HG02970 (cell line): ENCODE results near the gene EGLN2.
"Not testable (repeated sequence)": the region's sequence is repeated elsewhere in the genome, so short reads cannot be mapped to it uniquely, and the experiment has no call there.

Source experiments
- ATAC-seq: cut with Tn5 transposase; IDR thresholded peaks from one replicate; pipeline ENCODE4 v1.9.1; 2021; ENCODE audit warnings: mild to moderate bottlenecking, moderate library complexity, moderate number of reproducible peaks; ENCODE audit not compliant: unreplicated experiment, low FRiP score

Gene EGLN2

DNA sequence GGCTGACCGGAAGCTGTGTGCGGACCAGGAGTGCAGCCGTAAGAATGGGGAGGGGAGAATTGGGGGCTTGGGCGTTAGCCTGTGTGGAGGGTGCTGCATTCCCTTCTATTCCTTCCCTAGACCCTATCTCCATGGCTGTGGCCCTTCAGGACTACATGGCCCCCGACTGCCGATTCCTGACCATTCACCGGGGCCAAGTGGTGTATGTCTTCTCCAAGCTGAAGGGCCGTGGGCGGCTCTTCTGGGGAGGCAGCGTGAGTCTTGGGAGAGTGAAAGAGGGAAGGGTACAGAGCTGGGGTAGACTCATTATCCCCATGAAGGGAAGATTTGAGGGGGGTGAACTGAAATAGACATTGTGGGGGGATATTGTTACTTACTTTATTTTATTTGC lies 23.4 kb upstream of the EGLN2 start:
- no peak for ATAC-seq

GRCh38 chr19:40776364-40776763 lies 22.6 kb upstream of the EGLN2 start:
- no peak for ATAC-seq

DNA sequence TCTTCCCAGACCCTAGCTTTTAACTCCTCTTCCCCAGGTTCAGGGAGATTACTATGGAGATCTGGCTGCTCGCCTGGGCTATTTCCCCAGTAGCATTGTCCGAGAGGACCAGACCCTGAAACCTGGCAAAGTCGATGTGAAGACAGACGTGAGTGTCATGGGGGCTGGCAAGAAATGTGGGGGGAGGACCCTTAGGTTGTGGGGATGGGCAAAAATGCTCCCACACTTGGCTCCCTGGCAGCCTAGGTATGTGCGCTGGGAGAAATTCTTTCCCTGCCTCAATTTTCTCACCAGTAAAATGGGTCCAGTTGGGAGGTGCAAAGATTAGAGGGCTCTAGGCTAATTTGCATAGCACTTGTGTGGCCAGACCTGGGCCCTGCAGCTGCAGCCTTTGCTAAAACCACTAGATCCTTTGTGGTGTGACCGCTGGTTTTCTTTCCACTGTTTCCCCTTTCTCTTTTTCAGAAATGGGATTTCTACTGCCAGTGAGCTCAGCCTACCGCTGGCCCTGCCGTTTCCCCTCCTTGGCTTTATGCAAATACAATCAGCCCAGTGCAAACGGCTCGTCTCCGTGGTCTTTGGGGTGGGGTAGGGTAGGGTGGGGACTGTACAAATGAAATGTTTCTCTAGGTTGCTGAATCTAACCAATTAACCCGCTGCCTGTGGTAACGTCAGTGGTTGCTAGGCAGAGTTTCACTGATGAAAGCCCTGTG lies 21.9 kb upstream of the EGLN2 start:
- peak; percentile 50 for ATAC-seq

GRCh38 chr19:40777645-40777936 lies 21.4 kb upstream of the EGLN2 start:
- no peak for ATAC-seq

GRCh38 chr19:40777937-40778705 lies 20.9 kb upstream of the EGLN2 start, which contains the start of gene RAB4B:
RAB4B (plus strand) TSS chr19:40778247; CDS start chr19:40778376, 129 bp downstream.
- ATAC-seq, result peak; percentile 67

DNA sequence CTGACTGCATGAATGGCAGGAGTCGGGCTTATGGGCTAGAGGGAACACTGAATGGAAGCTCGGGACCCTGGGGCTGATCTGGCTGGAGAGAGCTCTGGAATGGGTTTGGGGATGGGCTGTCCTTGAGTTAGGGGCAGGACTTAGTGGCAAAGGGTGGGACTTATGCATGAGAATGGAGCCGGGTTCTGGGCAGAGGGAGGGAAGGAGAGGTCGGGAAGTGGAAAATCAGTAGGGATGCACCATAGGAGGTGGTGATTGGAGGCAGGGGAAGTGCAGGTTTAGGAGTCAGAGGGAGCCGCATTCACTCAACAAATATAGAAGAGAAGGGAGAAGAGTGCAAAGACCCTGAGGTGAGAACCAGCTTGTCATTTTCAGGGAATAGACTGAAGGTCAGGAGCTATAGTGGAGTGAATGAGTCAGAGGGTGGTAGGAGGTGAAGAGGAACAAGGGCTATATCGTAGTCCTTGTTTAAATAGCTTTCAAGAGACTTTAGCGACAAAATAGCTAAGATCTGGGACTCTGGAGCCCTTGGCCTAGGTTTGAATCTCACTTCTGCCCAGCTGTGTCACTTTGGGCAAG lies 20.2 kb upstream of the EGLN2 start:
- no peak for ATAC-seq

DNA sequence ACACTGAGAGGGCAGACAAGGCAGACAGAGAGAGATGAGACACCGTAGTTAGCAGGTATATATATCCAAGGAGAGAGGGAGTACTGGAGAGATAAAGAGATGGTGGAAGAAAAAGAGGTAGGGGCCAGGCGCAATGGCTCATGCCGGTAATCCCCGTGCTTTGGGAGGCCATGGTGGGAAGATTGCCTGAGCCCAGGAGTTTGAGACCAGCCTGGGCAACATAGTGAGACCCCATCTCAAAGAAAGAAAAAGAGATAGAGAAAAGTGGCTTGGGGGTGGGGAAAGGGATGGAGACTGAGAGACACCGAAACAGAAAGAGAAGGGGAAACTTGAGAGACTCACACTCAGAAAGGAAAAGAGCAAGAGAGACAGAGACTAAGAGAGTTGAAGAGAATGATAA lies 18.4 kb upstream of the EGLN2 start:
- no peak for ATAC-seq

DNA sequence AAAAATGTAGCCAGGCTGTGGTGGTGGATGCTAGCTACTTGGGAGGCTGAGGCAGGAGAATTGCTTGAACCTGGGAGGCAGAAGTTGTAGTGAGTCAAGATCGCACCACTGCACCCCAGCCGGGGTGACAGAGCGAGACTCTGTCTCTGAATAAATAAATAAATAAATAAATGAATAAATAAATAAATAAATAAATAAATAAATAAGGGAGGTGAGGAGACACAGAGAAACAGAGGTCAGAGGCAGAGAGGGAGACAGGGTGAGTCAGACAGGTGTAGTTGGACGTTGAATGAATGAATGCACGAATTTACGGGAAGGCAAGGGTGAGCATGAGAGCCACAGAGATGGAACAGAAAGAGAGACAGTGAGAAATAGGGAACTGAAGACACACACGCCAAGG lies 17.9 kb upstream of the EGLN2 start:
- ATAC-seq, result no peak

GRCh38 chr19:40783711-40784110 lies 15.3 kb upstream of the EGLN2 start:
- no peak for ATAC-seq

- ATAC-seq, result not testable (repeated sequence)
Observed at GRCh38 chr19:40784146-40784545, 14.8 kb upstream of the EGLN2 start.

GRCh38 chr19:40785526-40785925 lies 13.5 kb upstream of the EGLN2 start:
- no peak for ATAC-seq

DNA sequence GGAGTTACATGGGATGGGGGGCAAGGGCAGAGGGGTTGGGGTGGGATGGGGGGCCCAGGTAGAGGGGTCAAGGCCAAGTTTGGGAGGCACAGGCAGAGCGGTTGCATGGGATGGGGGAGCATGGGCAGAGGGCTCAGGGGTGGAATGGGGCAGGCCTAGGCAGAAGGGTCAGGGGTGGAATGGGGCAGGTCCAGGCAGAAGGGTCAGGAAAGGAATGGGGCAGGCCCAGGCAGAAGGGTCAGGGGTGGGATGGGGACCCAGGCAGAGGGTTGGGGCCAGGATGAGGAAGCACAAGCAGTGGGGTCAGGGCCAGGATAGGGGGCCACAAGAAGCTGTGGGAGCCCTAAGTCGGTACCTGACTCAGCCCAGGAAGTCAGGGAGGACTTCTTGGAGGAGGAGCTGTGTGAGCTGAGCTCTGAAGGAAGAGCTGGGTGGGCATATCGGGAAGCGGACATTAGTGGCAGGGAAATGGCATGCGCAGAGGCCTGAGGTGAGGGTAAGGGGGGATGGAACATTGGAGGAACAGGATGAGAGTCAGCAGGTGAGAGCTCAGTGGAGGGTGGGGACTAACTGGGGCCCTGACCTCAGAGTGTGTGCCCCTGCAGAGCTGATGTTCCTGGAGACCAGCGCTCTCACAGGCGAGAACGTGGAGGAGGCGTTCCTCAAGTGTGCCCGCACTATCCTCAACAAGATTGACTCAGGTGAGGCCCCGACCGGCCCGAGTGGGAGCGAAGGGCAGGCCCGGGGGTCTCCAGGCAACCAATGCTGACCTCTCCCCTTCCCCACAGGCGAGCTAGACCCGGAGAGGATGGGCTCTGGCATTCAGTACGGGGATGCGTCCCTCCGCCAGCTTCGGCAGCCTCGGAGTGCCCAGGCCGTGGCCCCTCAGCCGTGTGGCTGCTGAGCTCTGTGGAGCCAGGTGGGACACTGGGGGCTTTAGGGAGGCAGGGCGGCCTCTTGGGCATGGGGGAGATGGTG lies 12.6 kb upstream of the EGLN2 start:
- no peak for ATAC-seq

GRCh38 chr19:40791349-40791748 lies 7.6 kb upstream of the EGLN2 start:
- ATAC-seq, result no peak

DNA sequence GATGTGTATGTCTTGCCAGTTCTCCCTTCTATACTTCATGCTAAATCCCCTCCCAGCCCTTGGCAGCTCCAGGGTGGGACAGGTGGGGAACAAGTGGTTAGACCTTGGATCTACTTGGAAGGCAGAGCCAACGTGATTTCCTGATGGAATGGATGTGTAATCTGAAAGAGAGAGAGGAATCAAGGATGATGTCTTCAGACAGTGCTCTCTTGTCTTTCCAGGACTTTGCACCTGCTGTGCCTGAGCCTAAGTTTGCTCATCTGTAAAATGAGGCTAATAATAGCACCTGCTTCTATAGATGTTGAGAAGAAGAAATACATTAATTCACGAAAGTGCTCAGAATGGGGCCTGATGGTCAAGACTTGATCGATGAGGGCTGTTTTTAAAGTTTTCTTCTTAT lies 7.0 kb upstream of the EGLN2 start:
- ATAC-seq, result no peak

- ATAC-seq, result no peak
Observed at GRCh38 chr19:40797166-40797962, 1.6 kb upstream of the EGLN2 start.

GRCh38 chr19:40797963-40798682 lies 868 bp upstream of the EGLN2 start:
- ATAC-seq, result peak; percentile 11

- no peak for ATAC-seq
Observed at GRCh38 chr19:40799558-40800338, 757 bp downstream of the EGLN2 start.

- no peak for ATAC-seq
Observed at GRCh38 chr19:40800339-40800996, 1.5 kb downstream of the EGLN2 start.
